ENCODE results near the gene CYB561D1. TPM values are rescaled to one million over a fixed set of nuclear protein-coding genes. Genes with fewer than 3 reads are reported as not detected.
A peak's percentile ranks its signal among the peaks of the same experiment; 100 is the strongest.

CYB561D1 gene
- total and polyA plus RNA-seq, 2 of the 8 experiments (the other 6 are each of a cell fraction or from before 2014, with no cell fraction given): 3.6 to 3.8 TPM

GRCh38 chr1:109454497-109455133 lies 39.3 kb upstream of the CYB561D1 start:
- Histone ChIP-seq H3K79me2 (ENCODE audit: control insufficient read depth in 1 of 2, insufficient read depth in 2 of 2, low read length in 2 of 2) (no peaks in the 10 kb centered on the region), H3K36me3 (ENCODE audit: control insufficient read depth in 2 of 4, insufficient read depth in 4 of 4, low read length in 3 of 4) (no peaks in the 10 kb centered on the region), H3K23ac (ENCODE audit: insufficient read length) (no peak overlapping the region), H4K5ac (ENCODE audit: insufficient read length, low read depth, low read length) (no peak overlapping the region), H3K23me2 (ENCODE audit: low read depth, low read length) (no peaks in the 10 kb centered on the region), H4K20me1 (replicated peaks in 1 of 2; ENCODE audit: control insufficient read depth in 1 of 2, insufficient read depth in 2 of 2, low read length in 2 of 2) (no peaks in the 10 kb centered on the region), H3K14ac (ENCODE audit: insufficient read length) (no peak overlapping the region), H3K27me3 (replicated peaks in 1 of 4; ENCODE audit: control insufficient read depth in 3 of 4, extremely low read depth in 1 of 4, insufficient read depth in 3 of 4, low read length in 3 of 4) (no peaks in the 10 kb centered on the region), H4K8ac (ENCODE audit: extremely low read depth, insufficient read depth, low read length) (no peak overlapping the region), H3K4me2 (ENCODE audit: insufficient read depth in 1 of 2, low read depth in 2 of 2, low read length in 2 of 2) (no peak overlapping the region), H2AK5ac (ENCODE audit: low read depth, low read length) (no peak overlapping the region), H3K18ac (ENCODE audit: extremely low read depth, low read length) (no peak overlapping the region), H2BK120ac (replicated peaks; ENCODE audit: low read depth, low read length) (no peak overlapping the region), H2BK15ac (ENCODE audit: low read length) (no peak overlapping the region), H2BK5ac (ENCODE audit: low read depth, low read length) (no peak overlapping the region), H2BK20ac (ENCODE audit: low read length) (no peak overlapping the region), H4K91ac (replicated peaks; ENCODE audit: insufficient read length, low read length) (no peak overlapping the region), H3K4me3 (ENCODE audit: extremely low read depth in 1 of 4, insufficient read depth in 2 of 4, low read depth in 3 of 4, low read length in 4 of 4) (no peak overlapping the region), H3K56ac (replicated peaks; ENCODE audit: insufficient read length, low read depth, low read length) (no peak overlapping the region), H3K79me1 (ENCODE audit: low read depth, low read length) (no peaks in the 10 kb centered on the region), H2AFZ (ENCODE audit: low read length) (no peak overlapping the region), H2BK12ac (ENCODE audit: low read depth, low read length) (no peak overlapping the region), H3K4ac (replicated peaks; ENCODE audit: insufficient read length, low read depth, low read length) (no peak overlapping the region), H3K9me3 (ENCODE audit: insufficient read depth in 2 of 2, low read depth in 1 of 2, low read length in 1 of 2) (peaks cover 4 to 16% of the 10 kb centered on the region in 2 experiments), H3K27ac (ENCODE audit: low read depth, low read length) (no peak overlapping the region), H3K9ac (replicated peaks in 1 of 4; ENCODE audit: extremely low read depth in 1 of 4, low read depth in 3 of 4, low read length in 3 of 4) (no peak overlapping the region), H3K4me1 (replicated peaks in 1 of 4; ENCODE audit: control insufficient read depth in 3 of 4, insufficient read depth in 4 of 4, low read length in 3 of 4) (no peaks in the 10 kb centered on the region)
- peak; percentile 36 for FAIRE-seq
- CTCF ChIA-PET (ENCODE audit: partially characterized antibody): interaction anchor here (0.8 to 1.1 kb wide), 2 partner anchors 15 to 78 kb away, joined by 3 read pairs; no protein-coding TSS in a partner anchor
- WGBS, 2 experiments (ENCODE audit: extremely low coverage in 1 of 2, insufficient coverage in 1 of 2, insufficient read length in 1 of 2, insufficient replicate concordance in 2 of 2, low coverage in 1 of 2, low lambda C conversion rate in 2 of 2, missing lambda C conversion rate in 1 of 2): 80% methylated on average over 1 of the region's 1 CpG; no CpG with 5 or more reads in 1 of the 2 experiments
- DNase-seq (ENCODE audit: low read depth in 1 of 2, low spot score in 2 of 2): no peak
- POLR2A ChIA-PET (ENCODE audit: partially characterized antibody): no interaction called here
- TF ChIP-seq CTBP2 (IDR thresholded peaks at IDR 0.05; ENCODE audit: borderline replicate concordance, insufficient read depth, insufficient read length, low read length) (no peak), RFX5 (IDR thresholded peaks at IDR 0.05; ENCODE audit: borderline replicate concordance, low read depth, low read length) (no peak), GTF2F1 (IDR thresholded peaks at IDR 0.05; ENCODE audit: borderline replicate concordance, low read depth, low read length) (no peak), JUN (IDR thresholded peaks at IDR 0.05; ENCODE audit: low read depth, low read length) (no peak)

Measured in H1 (cell line).